Hepatocyte (in vitro differentiated cells): Measurements from ENCODE around the gene SPATA31E1. TPM values are rescaled to one million over a fixed set of nuclear protein-coding genes. Genes with fewer than 3 reads are reported as not detected.

ENCODE experiments used
- DNase-seq: peaks from one replicate; pipeline ENCODE4 v3.0.0-alpha.2; 2016; ENCODE audit warnings: low spot score
- H2AFZ ChIP-seq: fragments of 200-600 bp; sonication (generic); 2 replicates; pipeline ENCODE4 v1.6.0; 2016; ENCODE audit warnings: antibody characterized with exemption, mild to moderate bottlenecking
- H3K27ac ChIP-seq: fragments of 200-600 bp; sonication (generic); 2 replicates; pipeline ENCODE4 v1.5.1; 2016; ENCODE audit warnings: mild to moderate bottlenecking
- H3K27me3 ChIP-seq: fragments of 200-600 bp; sonication (generic); 2 replicates; pipeline ENCODE4 v1.6.1; 2016
- H3K36me3 ChIP-seq: fragments of 200-600 bp; sonication (generic); replicated peaks from 2 replicates; pipeline ENCODE4 v1.5.1; 2016; ENCODE audit warnings: low read depth; ENCODE audit not compliant: insufficient read depth
- H3K4me1 ChIP-seq: fragments of 200-600 bp; sonication (generic); 2 replicates; pipeline ENCODE4 v1.5.1; 2016; ENCODE audit warnings: mild to moderate bottlenecking, moderate library complexity; ENCODE audit not compliant: insufficient read depth
- H3K4me2 ChIP-seq: fragments of 200-600 bp; sonication (generic); 2 replicates; pipeline ENCODE4 v1.6.0; 2016
- H3K4me3 ChIP-seq: fragments of 200-600 bp; sonication (generic); 2 replicates; pipeline ENCODE4 v1.5.1; 2016; ENCODE audit warnings: mild to moderate bottlenecking
- H3K79me2 ChIP-seq: fragments of 200-600 bp; sonication (generic); 2 replicates; pipeline ENCODE4 v1.6.0; 2017; ENCODE audit warnings: mild to moderate bottlenecking
- H3K9me2 ChIP-seq: fragments of 200-600 bp; sonication (generic); replicated peaks from 2 replicates; pipeline ENCODE4 v1.6.0; 2017; ENCODE audit warnings: mild to moderate bottlenecking; ENCODE audit not compliant: insufficient read depth
- H3K9me3 ChIP-seq: fragments of 200-600 bp; sonication (generic); 2 replicates; pipeline ENCODE4 v1.5.1; 2016; ENCODE audit warnings: low read depth, mild to moderate bottlenecking
- H4K20me1 ChIP-seq: fragments of 200-600 bp; sonication (generic); 2 replicates; pipeline ENCODE4 v1.6.0; 2016; ENCODE audit warnings: mild to moderate bottlenecking; ENCODE audit not compliant: insufficient read depth, poor library complexity, severe bottlenecking
- CTCF ChIP-seq: fragments of 200-600 bp; sonication (generic); IDR thresholded peaks from 2 replicates; pipeline ENCODE4 v1.5.1; 2016; ENCODE audit warnings: antibody characterized with exemption, mild to moderate bottlenecking; ENCODE audit not compliant: poor library complexity
- EZH2 ChIP-seq: fragments of 200-600 bp; sonication (generic); IDR thresholded peaks from 2 replicates; pipeline ENCODE4 v1.6.1; 2016; ENCODE audit warnings: antibody characterized with exemption, mild to moderate bottlenecking, borderline replicate concordance
- EZH2phosphoT487 ChIP-seq: fragments of 200-600 bp; sonication (generic); IDR thresholded peaks from one replicate; pipeline ENCODE4 v1.6.1; 2018; ENCODE audit warnings: antibody characterized with exemption, mild to moderate bottlenecking, low read depth, moderate library complexity; ENCODE audit not compliant: unreplicated experiment, severe bottlenecking
- WGBS: methylation state at CpG from one replicate; pipeline ENCODE4 v1.1.6; 2016; ENCODE audit warnings: low lambda C conversion rate; ENCODE audit errors: missing lambda C conversion rate; 5-methylcytosine and 5-hydroxymethylcytosine counted together
- polyA plus RNA-seq: library from polyadenylated mRNA; unstranded; fragments of >200 nt; fragmentation: Nextera tagmentation; extraction: Ambion mirVana; gene quantifications from 2 replicates; pipeline ENCODE4 v1.2.1, GENCODE V29; 2016
- total RNA-seq: library from RNA; depleted of rRNA; stranded (reverse); fragments of >200 nt; gene quantifications from 2 replicates; pipeline ENCODE4 v1.2.3, GENCODE V29; 2014

SPATA31E1 gene
- total and polyA plus RNA-seq, 2 experiments from 2014 or later = not detected

DNA sequence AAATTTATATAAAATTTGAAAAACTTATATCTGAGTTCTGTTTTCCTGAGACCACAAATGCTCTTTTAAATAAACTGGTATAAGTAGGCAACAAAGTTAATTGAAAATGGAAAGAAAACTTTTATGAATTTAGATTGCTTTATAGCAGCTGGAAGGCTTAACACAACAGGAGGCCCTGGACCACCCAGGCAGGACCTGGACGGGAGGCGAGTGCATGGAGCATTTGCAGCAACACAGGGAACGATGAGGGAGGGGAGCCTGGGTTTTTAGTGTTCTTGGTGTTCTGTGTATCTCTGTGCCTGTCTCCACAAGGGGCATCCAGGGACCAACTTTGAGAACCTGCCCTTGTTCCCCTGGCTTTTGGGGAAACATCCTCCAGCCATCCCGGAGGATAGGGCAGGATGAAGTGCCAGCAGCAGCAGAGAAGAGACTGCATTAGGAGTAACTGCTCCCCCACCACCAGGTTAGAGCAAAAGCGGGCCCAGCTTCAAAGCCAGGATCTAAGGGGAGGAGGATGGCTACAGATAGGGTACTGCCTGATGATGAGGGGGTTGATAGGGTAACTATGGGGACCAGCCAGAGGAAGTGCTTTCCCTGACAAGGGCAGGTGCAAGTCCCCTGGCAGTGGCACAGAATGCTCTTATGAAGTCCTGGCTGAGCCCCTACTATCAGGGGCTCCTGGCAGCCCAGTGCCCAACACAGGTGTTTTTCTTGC, 6.7 kb upstream of the SPATA31E1 start:
- Histone ChIP-seq H2AFZ (no peak overlapping the region), H3K79me2 (no peaks in the 10 kb centered on the region), H3K4me3 (no peak overlapping the region), H3K27ac (no peak overlapping the region), H3K9me2 (no peaks in the 10 kb centered on the region), H3K9me3 (no peaks in the 10 kb centered on the region), H3K4me2 (no peak overlapping the region), H4K20me1 (no peaks in the 10 kb centered on the region), H3K27me3 (no peaks in the 10 kb centered on the region), H3K4me1 (peaks cover 30% of the 10 kb centered on the region), H3K36me3 (no peaks in the 10 kb centered on the region)
- peak; percentile 9 for DNase-seq
- 62% methylated on average over 5 of the region's 5 CpGs for WGBS
- TF ChIP-seq EZH2phosphoT487 (no peak), CTCF (no peak), EZH2 (no peak)

DNA sequence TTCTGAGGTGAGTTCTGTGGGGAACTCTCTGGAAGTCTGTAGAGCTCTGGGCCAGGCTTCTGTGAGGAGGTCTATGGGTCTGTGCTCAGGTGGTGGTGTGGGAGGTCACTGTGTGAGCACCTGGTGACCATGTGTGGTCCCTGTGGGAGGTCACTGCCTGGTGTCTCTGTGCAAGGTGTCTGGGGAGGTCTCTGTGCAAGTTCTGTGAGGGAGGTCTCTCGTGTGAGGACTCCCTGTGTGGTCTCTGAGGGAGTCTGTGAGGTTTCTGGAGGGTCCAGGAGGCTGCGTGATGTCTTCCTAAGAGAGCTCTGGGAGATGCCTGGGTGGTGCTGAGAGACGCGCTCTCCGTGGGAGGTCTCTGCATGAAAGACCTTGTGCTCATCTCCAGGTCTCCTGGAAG, 6.0 kb upstream of the SPATA31E1 start:
- H4K20me1 ChIP-seq = no peaks in the 10 kb centered on the region
- H3K27ac ChIP-seq = no peak overlapping the region
- no peak for DNase-seq
- H3K4me1 ChIP-seq = peaks cover 30% of the 10 kb centered on the region
- no peaks in the 10 kb centered on the region for H3K9me3 ChIP-seq
- H3K4me3 ChIP-seq = no peak overlapping the region
- no peaks in the 10 kb centered on the region for H3K9me2 ChIP-seq
- no peaks in the 10 kb centered on the region for H3K27me3 ChIP-seq
- no peak overlapping the region for H3K4me2 ChIP-seq
- H2AFZ ChIP-seq = no peak overlapping the region
- 94% methylated on average over 5 of the region's 5 CpGs for WGBS
- H3K79me2 ChIP-seq = no peaks in the 10 kb centered on the region
- TF ChIP-seq CTCF (no peak), EZH2 (no peak), EZH2phosphoT487 (no peak)
- no peaks in the 10 kb centered on the region for H3K36me3 ChIP-seq

DNA sequence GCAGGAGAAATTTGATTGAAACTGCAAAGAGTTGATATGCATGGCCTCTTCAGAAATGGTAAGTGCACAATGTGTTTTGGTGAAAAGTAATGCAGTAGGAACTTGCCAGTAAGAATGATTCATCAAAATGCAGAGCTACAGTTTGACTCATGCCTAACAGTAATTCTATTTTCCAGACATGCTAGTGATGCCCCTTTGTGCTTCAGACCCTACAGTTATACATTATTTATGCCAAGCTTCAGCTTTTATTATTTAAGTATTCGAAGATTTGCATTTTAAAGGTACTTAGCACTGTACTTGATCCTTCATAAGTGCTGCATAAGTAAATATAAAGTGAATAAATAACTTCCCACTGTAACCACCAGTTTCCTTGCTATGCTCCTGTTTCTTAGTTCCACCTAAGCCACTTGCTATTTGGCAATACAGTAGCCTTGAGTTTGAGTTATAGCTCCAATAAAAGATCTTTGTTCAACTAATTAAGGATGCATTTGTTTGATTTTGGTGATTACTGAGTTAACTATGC, 3.6 kb upstream of the SPATA31E1 start:
- WGBS = 85% methylated on average over 1 of the region's 1 CpG
- DNase-seq = no peak
- Histone ChIP-seq H3K9me3 (no peaks in the 10 kb centered on the region), H3K9me2 (no peaks in the 10 kb centered on the region), H4K20me1 (no peaks in the 10 kb centered on the region), H3K4me1 (peaks cover 17% of the 10 kb centered on the region), H3K4me3 (no peak overlapping the region), H3K36me3 (no peaks in the 10 kb centered on the region), H3K27ac (no peak overlapping the region), H3K79me2 (no peaks in the 10 kb centered on the region), H3K4me2 (no peak overlapping the region), H2AFZ (no peak overlapping the region), H3K27me3 (no peaks in the 10 kb centered on the region)
- no peak for TF ChIP-seq CTCF

GRCh38 chr9:87880116-87880515, 2.6 kb upstream of the SPATA31E1 start:
- Histone ChIP-seq H3K4me2 (no peak overlapping the region), H3K9me2 (no peaks in the 10 kb centered on the region), H3K9me3 (no peaks in the 10 kb centered on the region), H3K27me3 (no peaks in the 10 kb centered on the region), H4K20me1 (no peaks in the 10 kb centered on the region), H3K27ac (no peak overlapping the region), H3K4me1 (peaks cover 8% of the 10 kb centered on the region), H3K79me2 (no peaks in the 10 kb centered on the region), H3K36me3 (no peaks in the 10 kb centered on the region), H2AFZ (no peak overlapping the region), H3K4me3 (no peak overlapping the region)
- DNase-seq = peak; percentile 1
- 84% methylated on average over 8 of the region's 8 CpGs for WGBS
- TF ChIP-seq EZH2 = no peak
- TF ChIP-seq EZH2phosphoT487 = no peak
- no peak for TF ChIP-seq CTCF
